ENCODE measurements around the gene CEACAM19.
"Not testable (repeated sequence)": the region's sequence is repeated elsewhere in the genome, so short reads cannot be mapped to it uniquely, and the experiment has no call there.

The CEACAM19 gene, protein sequence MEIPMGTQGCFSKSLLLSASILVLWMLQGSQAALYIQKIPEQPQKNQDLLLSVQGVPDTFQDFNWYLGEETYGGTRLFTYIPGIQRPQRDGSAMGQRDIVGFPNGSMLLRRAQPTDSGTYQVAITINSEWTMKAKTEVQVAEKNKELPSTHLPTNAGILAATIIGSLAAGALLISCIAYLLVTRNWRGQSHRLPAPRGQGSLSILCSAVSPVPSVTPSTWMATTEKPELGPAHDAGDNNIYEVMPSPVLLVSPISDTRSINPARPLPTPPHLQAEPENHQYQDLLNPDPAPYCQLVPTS

DNA sequence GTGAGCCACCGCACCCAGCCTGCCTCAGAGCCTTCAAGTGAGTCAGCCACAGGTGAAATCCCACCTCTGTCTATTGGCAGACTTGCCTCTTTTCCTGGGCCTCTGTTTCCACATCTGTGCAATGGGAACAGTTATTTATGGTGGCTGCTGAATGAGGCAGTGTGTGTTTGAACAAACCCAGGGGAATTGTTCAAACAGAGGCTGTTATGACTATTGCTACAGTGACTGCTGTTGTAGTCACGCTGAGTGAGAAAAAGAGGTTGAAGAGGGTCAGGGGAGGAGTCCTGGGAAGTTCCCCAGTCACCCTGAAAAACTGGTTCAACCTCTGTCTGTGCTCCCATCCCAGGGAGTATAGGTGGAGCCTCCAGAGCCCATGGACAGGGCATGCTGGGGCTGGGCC, at the start of gene CEACAM19:
TSS of gene CEACAM19 (plus strand) at position 83 of the 400 bp plus-strand sequence. CDS start 450 bp downstream, outside the sequence.
- DNase-seq (ENCODE audit: low spot score), result no peak

DNA sequence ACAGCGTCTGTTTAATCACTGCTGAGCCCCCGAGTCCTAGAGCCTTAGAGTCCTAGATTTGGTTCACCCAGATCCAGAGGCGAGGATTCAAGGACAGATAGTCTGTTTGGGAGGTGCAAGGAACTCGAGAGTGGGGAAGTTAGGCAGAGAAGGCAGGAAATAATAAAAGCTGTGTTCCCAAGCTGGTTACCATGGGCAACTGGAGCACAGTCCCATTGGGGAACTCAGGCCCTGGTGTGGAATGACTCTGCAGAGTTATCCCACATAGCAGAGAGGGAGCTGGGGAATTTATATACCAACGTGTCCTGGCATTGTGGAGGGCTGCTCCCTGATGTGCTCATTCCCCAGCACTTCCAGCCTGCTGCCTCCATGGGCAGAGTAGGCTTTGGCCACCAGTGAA, 48.2 kb upstream of the CEACAM19 start:
- DNase-seq (ENCODE audit: low spot score), result no peak

DNA sequence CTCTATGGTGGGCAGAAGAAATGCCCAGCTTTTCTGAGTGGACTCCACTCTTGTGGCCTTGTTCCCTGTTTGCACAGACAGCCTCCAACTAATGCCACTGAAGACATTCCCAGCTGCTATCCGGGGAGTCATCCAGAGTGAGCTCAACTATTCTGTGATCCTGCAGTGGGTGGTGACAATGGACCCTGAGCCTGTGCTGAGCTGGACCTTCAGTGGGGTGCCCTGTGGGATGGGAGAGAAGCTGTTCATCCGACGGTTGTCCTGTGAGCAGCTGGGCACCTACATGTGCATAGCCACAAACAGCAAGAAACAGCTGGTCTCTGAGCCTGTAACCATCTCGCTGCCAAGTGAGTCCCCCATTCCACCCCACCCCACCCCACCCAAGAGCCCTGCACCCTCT, 47.7 kb upstream of the CEACAM19 start:
- no peak for DNase-seq (ENCODE audit: low spot score)

DNA sequence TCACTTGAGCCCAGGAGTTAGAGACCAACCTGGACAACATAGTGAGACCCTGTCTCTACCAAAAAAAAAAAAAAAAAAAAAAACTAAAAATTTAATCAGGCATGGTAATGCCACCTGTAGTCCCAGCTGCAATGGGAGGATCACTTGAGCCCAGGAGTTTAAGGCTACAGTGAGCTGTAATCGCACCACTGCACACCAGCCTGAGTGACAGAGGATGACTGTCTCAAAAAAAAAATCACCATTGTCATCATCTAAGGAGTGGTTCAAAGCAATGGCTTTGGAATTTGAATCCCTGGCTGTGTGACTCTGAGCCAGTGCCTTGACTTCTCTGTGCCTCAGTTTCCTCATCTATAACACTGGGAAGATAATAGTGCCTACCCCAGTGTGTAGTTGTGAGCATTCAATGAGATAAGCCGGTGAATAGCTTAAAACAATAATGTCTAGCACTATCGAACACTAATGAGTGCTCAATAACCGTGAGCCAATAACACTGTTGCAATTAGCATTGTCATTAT, 46.4 kb upstream of the CEACAM19 start:
- no peak for DNase-seq (ENCODE audit: low spot score)

DNA sequence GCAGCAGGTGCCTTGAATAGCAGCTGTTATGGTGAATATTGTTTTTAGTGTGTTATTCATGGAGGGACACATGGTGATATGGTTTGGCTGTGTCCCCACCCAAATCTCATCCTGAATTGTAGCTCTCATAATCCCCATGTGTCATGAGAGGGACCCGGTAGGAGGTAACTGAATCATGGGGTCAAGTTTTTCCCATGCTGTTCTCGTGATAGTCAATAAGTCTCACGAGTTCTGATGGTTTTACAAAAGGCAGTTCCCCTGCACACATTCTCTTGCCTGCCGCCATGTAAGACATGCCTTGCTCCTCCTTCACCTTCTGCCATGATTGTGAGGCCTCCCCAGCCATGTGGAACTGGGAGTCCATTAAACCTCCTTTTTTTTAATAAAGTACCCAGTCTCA, 45.6 kb upstream of the CEACAM19 start:
- not testable (repeated sequence) for DNase-seq (ENCODE audit: low spot score)

DNA sequence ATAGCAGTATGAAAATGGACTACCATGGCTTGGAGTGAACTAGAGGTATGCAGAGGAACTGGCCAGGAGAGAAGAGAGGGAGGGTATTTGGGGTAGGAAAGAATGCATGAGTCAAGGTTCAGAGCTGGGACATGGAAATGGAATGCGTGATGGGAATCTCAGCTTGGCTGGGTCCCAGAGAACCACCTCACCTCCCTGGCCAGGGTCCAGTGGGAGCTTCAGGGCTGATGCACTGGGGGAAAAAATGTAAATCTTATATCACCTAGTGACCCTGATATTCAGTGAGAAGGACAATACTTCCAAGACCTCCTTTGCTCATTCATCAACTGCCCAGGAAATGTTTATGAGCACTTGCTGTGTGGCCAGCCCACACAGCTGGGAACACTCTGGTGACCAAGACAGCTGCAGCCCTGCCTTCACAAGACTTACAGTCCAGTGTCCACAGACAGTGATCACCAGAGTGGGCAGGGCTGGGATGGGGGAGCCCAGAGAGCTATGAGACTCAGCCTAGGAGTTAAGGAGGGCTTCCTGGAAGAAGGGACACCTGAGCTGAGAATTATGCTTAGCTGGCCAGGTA, 45.1 kb upstream of the CEACAM19 start:
- no peak for DNase-seq (ENCODE audit: low spot score)

DNA sequence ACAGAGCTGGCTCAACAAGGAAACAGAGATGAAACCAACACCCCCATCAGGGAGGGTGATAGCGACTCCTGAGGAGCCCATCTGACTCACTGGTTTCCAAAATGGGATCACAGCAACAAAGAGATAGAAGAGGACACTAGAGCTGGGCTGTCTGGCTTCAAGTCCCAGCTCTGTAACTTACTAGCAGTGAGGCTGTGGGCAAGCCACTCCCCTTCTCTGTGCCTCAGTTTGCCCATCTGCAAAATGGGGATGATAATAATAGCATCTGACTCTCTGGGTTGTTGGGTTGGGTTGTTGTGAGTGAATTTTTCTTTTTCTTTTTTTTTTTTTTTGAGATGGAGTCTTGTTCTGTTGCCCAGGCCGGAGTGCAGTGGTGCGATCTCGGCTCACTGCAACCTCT, 43.7 kb upstream of the CEACAM19 start:
- DNase-seq (ENCODE audit: low spot score), result no peak

DNA sequence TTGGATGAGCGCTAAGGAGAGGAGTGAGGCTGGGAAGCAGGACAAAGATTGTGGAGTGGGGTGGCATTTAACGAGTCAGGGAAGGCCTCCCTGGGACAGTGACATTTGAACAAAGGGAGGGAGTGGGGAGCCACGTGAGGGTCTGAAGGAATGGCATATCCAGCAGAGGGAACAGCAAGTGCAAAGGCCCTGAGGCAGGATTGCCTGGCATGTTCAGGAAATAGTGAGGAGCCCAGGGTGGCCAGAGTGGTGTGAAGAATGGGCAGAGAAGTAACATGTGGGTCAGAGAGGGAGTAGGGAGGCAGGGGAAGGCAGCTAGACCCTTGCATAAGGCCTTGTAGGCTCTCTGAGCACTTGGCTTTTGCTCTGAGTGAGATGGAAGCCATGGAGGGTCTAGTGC, 42.5 kb upstream of the CEACAM19 start:
- no peak for DNase-seq (ENCODE audit: low spot score)

DNA sequence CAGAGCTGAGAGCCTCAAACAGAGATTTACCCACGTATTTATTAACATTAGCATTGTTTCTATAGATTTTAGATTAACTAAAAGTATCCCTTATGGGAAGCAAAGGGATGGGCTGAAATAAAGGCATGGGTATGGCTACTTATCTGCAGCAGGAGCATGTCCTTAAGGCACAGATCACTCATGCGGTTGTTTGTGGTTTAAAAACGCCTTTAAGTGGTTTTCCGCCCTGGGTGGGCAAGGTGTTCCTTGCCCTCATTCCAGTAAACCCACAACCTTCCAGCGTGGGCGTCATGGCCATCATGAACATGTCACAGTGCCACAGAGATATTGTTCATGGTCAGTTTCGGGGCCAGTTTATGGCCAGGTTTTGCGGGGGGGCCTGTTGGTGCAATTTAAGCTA, 39.7 kb upstream of the CEACAM19 start:
- DNase-seq (ENCODE audit: low spot score), result not testable (repeated sequence)

DNA sequence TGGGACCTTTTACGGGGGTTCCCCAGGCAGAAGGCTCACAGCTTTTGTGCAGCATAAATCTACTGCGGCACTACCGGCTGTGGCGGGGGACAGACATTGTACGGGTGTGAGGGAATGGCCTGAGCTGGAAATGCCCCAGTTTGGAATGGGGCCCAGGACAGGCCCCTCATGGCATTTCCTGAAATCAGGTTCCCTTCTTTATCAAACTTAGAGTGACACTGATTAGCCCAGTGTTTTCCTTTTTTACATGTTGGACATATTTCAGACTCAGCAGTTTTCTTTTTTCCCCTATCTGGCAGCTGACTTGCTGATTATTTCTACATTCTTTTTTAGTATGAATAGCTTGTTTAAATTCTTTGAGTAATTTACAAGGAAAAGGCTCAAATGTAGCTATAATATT, 37.2 kb upstream of the CEACAM19 start:
- DNase-seq (ENCODE audit: low spot score), result not testable (repeated sequence)

DNA sequence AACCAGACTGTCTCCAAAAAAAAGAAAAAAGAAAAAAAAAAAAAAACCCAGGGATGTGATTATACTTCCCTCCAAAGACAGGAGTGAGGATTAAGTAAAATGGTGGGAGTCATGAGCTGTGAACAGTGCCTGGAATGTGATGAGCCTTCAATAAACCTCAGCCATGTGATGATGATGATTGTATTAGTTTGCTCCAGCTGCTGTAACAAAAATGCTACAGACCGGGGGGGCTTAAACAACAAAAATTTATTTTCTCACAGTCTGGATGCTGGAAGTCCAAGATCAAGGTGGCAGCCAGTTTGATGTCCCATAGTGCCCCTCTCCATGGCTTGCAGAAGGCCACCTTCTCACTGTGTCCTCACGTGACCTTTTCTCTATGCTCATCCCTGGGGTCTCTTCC, 36.5 kb upstream of the CEACAM19 start:
- no peak for DNase-seq (ENCODE audit: low spot score)

DNA sequence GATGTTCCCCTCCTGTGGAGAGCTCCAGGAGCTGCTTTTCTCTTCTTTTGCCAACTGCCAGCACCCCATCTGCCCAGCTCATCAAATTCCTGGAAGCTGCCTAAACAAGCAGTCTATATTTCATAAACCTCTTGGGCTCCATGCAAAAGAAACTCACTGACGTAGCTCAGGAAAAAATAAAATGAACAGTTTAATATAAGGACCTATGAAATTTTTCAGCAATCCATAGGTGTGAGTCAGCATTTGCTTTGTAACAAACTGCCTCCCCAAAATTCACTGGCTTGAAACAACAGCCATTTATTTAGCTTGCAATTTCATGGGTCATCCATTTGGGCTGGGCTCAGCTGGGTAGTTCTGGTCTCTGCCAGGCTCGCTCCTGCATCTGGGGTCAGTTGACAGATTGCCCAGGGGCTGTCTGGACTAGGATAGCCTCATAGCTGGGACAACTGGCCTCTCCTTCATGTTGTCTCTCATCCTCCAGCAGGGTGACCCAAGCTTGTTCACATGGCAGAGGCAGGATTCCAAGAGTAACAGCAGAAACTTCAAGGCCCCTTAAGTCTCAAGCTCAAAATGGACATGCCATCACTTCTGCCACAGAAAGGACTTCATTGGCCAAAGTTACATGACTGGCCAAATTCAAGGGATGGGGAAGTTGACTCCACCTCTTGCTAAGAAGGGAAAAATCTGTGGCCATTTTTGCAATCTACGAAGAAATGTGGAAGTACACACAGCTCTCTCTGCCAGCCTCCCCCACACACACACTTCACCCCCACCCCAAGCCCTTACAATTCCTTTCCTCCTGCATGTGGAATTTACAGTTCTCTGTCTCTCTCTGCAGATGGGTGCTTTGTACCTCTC, 35.5 kb upstream of the CEACAM19 start:
- peak; percentile 21 for DNase-seq (ENCODE audit: low spot score)

DNA sequence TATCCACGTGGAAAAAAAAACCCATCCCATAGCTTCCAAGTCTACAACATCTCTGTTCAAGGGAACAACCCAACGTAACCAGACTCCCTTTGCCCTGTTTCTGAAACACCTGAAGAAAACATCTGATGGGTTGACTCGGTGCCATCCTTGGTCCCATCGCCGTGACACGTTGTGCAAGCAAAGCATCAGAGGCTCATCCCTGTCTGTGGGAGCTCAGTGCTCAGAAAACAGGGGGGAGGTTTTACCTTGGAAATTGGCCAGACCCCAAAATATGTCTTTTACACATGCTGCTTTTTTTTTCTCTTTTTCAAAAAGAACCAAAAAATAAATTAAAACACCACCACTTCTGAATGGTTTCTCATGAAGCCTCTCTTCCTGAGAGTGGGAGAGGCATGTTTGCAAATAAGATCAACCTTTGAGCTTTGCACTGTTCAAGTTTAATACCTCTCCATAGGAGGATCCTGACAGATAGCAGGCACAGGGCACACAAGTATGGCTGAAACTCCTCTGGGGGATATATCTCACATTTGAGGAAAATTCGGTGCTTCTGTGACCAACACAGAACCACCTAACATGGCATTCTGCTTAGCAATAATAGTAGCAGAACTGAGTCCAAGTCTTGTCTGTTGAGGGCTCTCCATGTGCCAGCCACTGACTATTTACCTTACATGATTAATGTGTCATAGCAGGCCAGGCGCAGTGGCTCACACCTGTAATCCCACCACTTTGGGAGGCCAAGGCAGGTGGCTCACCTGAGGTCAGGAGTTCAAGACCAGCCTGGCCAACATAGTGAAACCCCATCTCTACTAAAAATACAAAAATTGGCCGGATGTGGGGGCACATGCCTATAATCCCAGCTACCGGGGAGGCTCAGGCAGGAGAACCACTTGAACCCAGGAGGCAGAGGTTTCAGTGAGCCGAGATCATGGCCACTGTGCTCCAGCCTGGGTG, 34.6 kb upstream of the CEACAM19 start:
- no peak for DNase-seq (ENCODE audit: low spot score)

DNA sequence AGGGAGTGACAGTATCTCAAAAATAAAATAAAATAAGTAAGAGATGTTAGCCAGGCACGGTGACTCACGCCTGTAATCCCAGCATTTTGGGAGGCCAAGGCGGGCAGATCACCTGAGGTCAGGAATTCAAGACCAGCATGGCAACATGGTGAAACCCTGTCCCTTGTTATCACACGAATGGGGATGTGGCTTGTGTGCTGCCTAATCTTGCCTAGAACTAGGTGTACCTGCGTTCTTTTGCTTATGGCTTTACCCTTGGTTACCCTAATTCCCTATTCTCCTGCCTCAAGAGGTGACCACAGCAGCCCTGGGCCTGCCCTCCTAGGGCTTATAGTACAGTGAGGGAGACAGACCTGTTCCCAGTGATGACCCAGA, 33.9 kb upstream of the CEACAM19 start:
- DNase-seq (ENCODE audit: low spot score), result no peak

DNA sequence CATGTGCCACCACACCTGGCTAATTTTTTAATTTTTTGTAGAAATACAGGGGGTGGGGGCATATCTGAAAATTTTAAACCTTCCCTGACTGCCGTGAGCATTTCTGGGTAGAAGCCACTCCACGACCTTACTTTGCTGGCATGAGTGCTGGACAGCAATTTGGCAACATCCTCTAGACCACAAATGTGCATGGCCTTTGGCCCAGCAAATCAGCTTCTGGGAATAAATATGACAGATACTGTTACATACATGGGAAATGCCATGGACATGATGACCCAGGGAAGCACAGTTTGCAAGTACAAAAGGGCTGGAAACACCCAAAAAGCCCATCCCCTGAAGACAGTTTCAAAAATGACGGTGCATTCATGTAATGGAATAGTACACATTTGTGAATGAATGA, 30.8 kb upstream of the CEACAM19 start:
- DNase-seq (ENCODE audit: low spot score), result no peak

DNA sequence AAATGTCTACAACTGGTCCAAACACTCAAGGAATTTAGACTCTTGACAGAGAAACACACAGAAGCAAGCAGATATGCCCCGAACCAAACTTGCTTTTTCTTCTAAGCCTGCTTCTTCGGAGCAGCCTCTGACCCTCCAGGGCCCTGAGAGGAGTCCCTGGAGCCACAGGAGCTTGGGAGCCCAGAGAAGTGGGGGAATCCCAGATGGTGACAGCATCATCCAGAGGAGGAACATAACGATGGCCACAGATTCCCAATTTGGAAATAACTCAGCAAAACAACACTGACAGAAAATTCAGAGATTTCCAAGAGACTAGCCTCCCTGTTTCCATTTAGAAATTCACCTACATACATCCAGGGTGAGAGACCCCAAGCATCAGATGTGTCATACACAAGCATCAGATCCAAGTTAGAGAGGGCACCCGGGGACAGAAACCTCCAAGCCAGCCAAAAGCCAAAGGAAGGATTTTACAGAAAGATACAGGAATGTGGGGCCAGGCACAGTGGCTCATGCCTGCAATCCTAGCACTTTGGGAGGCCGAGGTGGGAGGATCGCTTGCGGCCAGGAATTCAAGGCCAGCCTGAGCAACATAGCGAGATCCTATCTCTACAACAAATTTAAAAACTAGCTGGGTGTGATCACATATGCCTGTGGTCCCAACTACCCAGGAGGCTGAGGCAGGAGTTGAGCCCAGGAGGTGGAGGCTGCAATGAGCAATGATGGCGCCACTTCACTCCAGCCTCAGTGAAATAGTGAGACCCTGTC, 29.6 kb upstream of the CEACAM19 start:
- no peak for DNase-seq (ENCODE audit: low spot score)

DNA sequence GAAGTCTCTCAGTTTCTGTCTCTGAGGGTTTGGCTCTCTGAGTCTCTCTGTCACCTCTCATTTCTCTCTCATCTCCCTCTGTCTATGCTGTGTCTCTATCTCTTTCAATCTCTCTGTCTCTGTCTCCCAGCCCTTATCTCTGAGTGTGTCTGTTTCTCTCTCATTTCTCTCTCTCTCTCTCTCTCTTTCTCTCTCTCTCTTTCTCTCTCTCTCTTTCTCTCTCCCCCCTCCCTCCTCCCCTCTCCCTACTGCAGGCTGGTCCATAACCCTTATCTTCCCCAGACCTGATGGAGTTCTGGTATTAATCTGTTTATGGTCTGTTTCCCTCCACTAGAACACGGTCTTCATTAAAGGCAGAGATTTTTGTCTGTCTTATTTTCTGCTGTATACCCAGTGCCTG, 28.9 kb upstream of the CEACAM19 start:
- no peak for DNase-seq (ENCODE audit: low spot score)

DNA sequence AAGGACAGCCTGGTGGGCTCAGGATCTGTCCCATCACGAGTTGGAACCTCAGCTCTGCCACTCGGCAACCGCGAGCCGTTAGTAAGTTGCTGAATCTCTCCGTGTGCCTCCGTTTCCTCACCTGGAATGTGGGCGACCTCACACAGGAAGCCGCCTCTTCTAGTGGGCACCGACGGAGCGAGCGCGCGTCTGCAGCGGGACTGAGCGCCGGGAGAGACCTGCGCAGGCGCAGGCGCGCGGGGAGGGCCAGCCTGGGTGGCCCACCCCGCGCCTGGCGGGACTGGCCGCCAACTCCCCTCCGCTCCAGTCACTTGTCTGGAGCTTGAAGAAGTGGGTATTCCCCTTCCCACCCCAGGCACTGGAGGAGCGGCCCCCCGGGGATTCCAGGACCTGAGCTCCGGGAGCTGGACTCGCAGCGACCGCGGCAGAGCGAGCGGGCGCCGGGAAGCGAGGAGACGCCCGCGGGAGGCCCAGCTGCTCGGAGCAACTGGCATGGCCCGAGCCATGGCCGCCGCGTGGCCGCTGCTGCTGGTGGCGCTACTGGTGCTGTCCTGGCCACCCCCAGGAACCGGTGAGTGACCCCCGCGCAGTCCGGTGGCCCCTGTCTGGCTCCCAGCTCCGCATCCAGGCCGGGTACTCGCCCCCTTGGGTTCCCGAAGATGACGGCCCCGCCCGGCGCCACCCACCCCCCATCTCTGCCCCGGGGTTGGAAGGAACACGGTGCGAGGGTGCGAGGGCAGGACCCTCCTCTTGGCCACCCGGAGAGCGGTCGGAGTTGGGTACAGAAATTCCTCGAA, 27.5 kb upstream of the CEACAM19 start, which contains the start of gene PVR:
TSS of gene PVR (plus strand) at position 306 of the 797 bp plus-strand sequence. CDS start at position 493, 187 bp downstream.
- DNase-seq (ENCODE audit: low spot score), result peak; percentile 54

DNA sequence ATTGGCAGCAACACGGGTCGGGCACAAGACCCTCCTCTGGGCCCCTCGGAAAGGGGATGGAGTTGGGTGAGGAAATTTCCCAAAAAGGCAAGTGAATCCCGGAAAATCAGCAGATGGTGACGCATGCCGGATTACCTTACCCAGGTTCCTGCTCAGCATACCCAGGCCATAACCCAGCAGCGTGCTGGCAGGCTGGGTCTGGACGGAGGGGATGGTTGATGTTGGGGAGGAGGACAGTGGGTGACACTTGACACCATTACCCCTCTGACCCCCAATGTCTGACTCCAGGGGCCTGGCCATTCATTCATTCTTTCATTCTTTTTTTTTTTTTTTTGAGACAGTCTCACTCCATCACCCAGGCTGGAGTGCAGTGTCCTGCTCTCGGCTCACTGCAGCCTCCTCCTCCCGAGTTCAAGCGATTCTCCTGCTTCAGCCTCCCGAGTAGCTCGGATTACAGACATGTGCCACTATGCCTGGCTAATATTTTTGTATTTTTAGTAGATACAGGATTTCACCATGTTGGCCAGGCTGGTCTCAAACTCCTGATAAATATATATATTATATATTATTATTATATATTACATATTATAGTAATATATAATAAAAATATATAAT, 26.8 kb upstream of the CEACAM19 start:
- DNase-seq (ENCODE audit: low spot score), result no peak
